Activated effector memory CD4-positive, alpha-beta T cell treated with Interleukin-2 at 50 U/mL for 16 hours (primary cell): ENCODE data around the gene CFAP74.

Experiments
- DNase-seq: peaks from one replicate; pipeline ENCODE4 v3.0.0-alpha.2; 2020

Gene CFAP74

DNA sequence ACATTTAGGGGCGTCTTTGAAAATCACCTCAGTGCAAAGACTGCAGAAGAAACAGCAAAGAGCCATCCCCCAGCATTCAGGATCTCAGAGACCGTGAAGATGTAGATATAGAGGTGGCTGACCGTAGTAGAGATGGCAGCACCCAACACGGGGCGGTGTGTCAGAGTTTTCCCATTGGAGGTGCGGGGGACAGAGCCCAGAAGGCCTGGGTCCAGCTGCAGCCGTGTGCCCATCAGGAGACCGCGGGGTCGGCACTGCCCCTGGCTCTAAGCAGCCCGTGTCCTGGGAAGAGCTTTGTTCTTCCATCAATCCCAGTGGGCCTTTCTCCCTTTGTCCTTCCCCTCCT is 16.7 kb upstream of the CFAP74 start:
- no peak for DNase-seq

DNA sequence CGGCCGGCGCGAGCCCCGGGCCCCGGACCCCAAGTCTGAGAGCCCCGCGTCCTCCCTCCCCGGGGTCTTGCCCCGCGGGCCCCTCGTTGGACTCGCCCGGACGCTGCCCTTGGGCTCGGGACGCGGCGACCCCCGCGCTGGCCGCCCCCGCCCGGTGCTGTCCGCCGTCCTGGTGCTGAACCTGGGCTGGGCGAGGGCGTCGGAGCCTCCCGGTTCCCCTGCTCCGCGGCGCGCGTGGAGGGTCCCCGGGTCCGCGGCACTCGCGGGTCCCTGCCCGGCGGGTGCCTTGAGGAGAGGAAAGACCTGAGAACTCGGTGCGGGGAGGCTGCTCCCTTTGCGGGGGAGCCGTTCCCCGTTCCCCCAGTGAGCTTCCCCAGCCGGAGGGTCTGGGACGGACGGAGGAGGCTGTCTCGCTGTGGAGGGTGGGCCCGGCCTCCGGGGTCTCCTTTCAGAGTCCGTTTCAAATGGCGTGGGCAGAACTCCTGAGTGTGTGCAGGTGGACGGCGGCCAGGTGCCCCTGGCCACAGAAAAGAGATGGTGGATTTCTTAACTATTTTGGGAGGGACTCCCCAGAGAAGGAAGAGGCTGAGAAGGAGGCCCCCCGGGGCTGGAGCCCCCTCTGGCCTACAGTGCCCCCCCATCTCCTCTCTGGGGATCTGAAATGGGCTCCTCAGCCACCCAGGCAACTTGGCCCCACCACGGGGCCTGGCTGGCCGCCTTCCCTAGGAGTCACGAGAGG is 16.2 kb upstream of the CFAP74 start:
- no peak for DNase-seq

- no peak for DNase-seq
Observed at GRCh38 chr1:2019172-2019543, 15.6 kb upstream of the CFAP74 start, which contains the start of gene GABRD. Gene GABRD (plus strand): TSS chr1:2019345. CDS start chr1:2019424, 79 bp downstream.

- no peak for DNase-seq
Observed at GRCh38 chr1:2018217-2019171, 14.9 kb upstream of the CFAP74 start.

DNA sequence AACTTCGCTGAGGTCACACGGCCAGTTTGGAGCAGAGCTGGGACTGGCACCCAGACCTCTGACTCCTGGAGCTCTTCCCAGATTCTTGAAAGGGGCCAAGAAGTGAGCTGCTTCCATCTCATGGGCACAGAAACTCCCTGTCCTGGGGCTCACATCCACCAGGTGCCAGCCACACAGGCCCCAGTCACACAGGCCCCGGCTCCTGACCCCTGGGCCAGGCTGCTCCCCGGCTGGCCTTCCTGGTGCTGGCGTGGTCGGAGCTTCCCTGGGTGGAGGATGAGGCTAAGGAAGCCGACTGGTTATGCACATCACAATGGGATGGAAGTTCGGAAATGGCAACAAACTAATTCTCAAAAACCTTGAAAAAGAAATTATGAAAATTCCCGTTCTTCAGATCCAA is 12.5 kb upstream of the CFAP74 start:
- DNase-seq = no peak

GRCh38 chr1:2014741-2015735 is 11.5 kb upstream of the CFAP74 start:
- DNase-seq = no peak

DNA sequence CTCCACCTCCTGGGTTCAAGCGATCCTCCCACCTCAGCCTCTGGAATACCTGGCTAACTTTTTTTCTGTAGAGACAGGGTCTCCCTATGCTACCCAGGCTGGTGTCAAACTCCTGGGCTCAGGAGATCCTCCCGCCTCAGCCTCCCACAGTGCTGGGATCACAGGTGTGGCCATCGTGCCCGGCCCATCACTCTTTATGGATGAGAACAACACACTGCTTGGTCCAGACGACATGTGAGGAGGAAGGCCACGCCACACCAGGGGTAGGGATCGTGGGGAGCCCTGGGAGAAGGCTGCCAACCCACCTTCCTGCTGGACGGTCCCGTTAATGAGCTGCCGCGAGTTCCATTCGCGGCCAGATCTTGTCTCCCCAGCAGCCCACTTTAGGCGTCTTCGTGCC is 10.6 kb upstream of the CFAP74 start:
- DNase-seq = no peak

GRCh38 chr1:2009101-2010053 is 5.8 kb upstream of the CFAP74 start:
- DNase-seq = no peak

GRCh38 chr1:2004856-2005255 is 1.3 kb upstream of the CFAP74 start:
- DNase-seq = no peak

GRCh38 chr1:2001773-2002411 is 1.7 kb downstream of the CFAP74 start:
- DNase-seq = no peak

DNA sequence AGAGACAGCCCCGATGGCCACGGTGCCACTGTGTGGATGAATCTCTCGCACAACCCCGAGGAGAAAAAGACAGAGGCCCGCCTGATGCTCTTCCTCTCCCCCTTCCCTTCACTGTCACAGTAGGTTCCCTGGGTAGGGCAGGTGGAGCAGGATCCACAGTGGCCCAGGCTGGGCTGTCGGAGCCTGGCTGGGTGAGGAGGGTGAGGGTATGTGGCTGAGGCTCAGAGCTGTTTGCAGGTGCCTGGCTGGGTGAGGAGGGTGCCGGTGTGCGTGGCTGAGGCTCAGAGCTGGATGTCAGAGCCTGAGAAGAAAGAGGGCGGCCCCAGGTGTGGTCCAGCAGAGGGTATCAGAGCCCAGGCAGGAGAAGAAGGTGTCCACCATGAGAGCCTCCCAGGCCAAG is 2.7 kb downstream of the CFAP74 start:
- no peak for DNase-seq

- no peak for DNase-seq
Observed at GRCh38 chr1:2000432-2000831, 3.2 kb downstream of the CFAP74 start.

- DNase-seq = no peak
Observed at GRCh38 chr1:1997576-1997975, 6.0 kb downstream of the CFAP74 start.

DNA sequence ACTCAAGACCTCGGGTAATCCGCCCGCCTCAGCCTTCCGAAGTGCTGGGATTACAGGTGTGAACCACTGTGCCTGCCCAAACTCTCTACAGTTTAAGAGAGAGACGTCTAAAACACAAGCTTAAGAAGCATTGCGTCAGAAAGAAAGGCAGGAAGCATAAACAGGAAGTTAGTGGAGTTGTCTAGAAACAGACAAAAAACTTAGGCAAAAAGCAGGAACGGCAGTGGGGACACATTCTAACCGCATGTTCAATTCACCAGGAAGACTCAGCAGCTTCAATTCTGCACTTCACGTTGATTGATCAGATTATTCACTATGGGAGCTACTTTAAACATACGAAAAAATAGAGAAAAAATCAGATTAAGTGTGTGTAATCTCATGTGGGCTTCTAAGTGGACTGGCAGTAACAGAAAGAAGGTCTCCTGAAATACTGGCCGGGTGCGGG is 7.4 kb downstream of the CFAP74 start:
- DNase-seq = no peak

DNA sequence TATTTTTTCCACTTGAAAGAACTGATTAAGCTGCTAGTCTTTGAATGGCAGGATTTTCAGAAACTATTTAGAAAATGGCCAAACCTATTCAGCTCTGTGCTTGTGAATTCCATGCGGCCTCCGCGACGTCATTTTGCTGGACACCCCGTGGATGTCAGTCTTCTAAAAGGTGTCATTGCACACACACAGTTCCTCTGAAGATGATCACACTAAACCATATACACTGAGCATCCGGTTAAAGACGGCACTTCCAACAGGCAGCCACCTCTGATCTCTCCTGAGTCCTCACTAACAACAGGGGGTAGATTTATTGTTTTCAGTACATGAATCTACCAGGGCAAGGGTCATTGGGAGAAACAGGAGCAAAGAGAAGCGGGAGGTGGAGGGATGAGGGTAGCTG is 9.1 kb downstream of the CFAP74 start:
- no peak for DNase-seq

DNA sequence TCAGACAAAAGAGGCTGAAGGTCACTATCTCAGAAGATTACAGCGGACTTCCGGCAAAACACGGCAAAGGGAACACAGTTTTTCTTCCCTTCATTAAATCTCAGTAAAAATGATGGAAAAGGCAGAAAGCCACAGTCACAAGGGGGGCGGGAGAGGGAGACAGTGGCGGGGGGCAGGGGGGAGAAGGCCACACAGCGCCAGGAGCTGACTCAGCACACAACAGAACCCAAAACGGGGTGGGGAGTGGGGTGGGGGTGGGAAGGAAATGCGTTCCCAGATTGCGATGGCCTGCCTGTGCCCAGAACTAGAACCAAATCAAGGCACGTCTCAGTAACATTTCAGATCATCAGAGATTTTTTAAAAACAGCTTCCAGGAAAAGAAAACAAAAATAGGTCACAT is 13.4 kb downstream of the CFAP74 start:
- no peak for DNase-seq

- no peak for DNase-seq
Observed at GRCh38 chr1:1989789-1990188, 13.8 kb downstream of the CFAP74 start.

DNA sequence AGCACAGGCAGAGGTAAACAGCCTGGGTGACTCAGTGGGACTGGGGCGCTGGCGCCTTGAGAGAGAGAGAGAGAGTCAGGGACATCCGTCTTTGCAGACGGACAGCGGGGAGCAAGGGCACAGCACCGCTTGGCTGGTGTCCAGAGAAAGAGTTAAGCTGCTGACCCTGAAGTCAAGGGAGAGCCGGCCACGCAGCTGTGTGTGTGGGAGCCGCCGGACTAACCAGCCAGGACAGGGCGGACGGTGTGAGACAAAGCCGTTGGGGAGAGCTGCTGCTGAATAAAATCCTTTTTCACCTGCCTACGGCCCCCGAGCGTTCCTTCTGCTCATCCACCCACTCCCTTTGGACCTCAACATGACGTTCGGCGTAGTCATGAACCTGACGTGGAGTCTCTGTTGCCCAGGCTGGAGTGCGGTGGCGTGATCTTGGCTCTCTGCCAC is 14.5 kb downstream of the CFAP74 start:
- DNase-seq = no peak

DNA sequence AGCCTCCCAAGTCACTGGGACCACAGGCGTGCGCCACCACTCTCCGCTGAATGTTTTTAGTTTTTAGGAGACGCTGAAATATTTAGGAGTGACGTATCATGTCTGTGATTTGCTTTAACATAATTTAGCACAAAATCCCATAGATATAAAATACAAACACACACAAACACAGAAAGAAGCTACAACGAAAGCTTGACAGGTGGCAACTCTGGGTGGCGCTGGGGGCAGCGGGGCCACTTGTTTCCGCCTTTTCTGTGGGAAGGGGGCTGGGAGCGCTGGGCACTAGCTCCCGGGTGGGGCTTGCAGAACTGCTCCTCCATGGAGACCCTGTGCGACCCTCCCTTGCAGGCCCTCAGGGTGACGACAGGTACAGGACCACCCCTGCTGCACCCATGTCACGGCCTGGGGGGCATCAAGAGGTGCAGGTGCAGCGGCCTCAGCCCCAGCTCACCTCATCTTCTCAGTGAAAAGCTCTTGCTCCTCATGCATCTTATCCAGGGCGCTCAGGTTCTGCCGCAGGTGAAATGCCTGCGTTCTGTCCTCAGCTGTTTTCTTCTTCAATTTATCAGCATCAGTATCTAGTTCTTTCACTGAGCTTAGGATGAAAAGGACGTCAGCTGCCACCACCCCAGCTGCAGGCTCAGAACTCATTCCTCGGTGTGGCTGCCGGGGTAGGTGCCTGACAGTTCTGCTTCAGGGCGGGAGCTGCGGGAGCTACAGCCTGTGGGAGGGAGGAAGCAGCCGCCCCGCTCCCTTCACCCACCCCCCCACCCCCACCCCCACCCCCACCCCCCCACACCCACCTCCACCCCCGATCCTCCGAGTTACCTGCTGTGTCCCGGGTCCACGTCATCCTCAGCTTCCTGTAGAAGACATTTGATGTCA is 15.3 kb downstream of the CFAP74 start:
- DNase-seq = no peak

GRCh38 chr1:1987142-1987510 is 16.5 kb downstream of the CFAP74 start:
- no peak for DNase-seq
